Measurements from ENCODE around the gene TGIF2. TPM values are rescaled to one million over a fixed set of nuclear protein-coding genes. Genes with fewer than 3 reads are reported as not detected.
A peak's percentile ranks its signal among the peaks of the same experiment; 100 is the strongest.

TGIF2 gene
- total and polyA plus RNA-seq, 9 of the 15 experiments (the other 6 are each of a cell fraction or from before 2014, with no cell fraction given): 6.8 to 27.8 (median 15.7) TPM

- H3K36me3 ChIP-seq (ENCODE audit: control insufficient read depth, insufficient read depth, low read length): no peaks in the 10 kb centered on the region
- H3K4me2 ChIP-seq (ENCODE audit: insufficient read depth, low read length): no peak overlapping the region
- BruUV-seq (replicated peaks): no TSS peak
- no peaks in the 10 kb centered on the region for H3K9me3 ChIP-seq (replicated peaks; ENCODE audit: control insufficient read depth, insufficient read depth, low read depth, low read length)
- TF ChIP-seq POLR2B (IDR thresholded peaks at IDR 0.05; ENCODE audit: low read depth, partially characterized antibody) (no peak), ZNF707 (CRISPR knock-in tag; conservative IDR thresholded peaks at IDR 0.05) (no peak), BRCA1 (IDR thresholded peaks at IDR 0.05) (no peak), BRCA1 (CRISPR knock-in tag; IDR thresholded peaks at IDR 0.05) (no peak), HDAC1 (IDR thresholded peaks at IDR 0.05) (no peak), NR3C1 (CRISPR knock-in tag; IDR thresholded peaks at IDR 0.05) (no peak), MIER1 (IDR thresholded peaks at IDR 0.05; ENCODE audit: low read depth) (no peak), KAT7 (CRISPR knock-in tag; IDR thresholded peaks at IDR 0.05; ENCODE audit: borderline replicate concordance) (no peak)
- H3K27me3 ChIP-seq (ENCODE audit: control insufficient read depth in 2 of 2, insufficient read depth in 2 of 2, low read length in 2 of 2): no peaks in the 10 kb centered on the region; a peak in 1 of 5 replicates
- no peak for ATAC-seq
- H2AFZ ChIP-seq (ENCODE audit: low read depth, low read length): no peak overlapping the region
- H4K20me1 ChIP-seq (replicated peaks; ENCODE audit: control insufficient read depth, insufficient read depth, low read length): no peaks in the 10 kb centered on the region
- no peak overlapping the region for H3K4me3 ChIP-seq
- intact Hi-C loops (cut with micrococcal nuclease): no loop called here
- no peak for FAIRE-seq
- POLR2A ChIA-PET: interaction anchor here (0.6 to 1.3 kb wide), 4 partner anchors 9 to 863 kb away, joined by 3 to 6 read pairs (median 4); partner anchors contain the start of gene AAR2
- H3K79me2 ChIP-seq (ENCODE audit: control insufficient read depth, insufficient read depth, low read length): no peaks in the 10 kb centered on the region
- CTCF ChIA-PET (ENCODE audit: low intra/inter-chr PET ratio): no interaction called here
- H3K27ac ChIP-seq (ENCODE audit: extremely low read depth, low read depth, low read length): no peak overlapping the region
- peak overlapping the region in 1 of 2 experiments; percentile 28; a peak in 2 of 4 replicates for H3K9ac ChIP-seq (ENCODE audit: insufficient read depth in 1 of 2, low read depth in 2 of 2, low read length in 2 of 2)
- DNase-seq (ENCODE audit: extremely low read depth in 1 of 4, low spot score in 3 of 4): no peak
- in situ Hi-C loops (cut with MboI): no loop called here
- H3K4me1 ChIP-seq (replicated peaks in 1 of 2; ENCODE audit: control insufficient read depth in 2 of 2, insufficient read depth in 2 of 2, low read length in 2 of 2): peaks cover 0 to 3% of the 10 kb centered on the region in 2 experiments; a peak in 1 of 5 replicates
- H3K9me1 ChIP-seq (ENCODE audit: control insufficient read depth, insufficient read depth, low read length): no peaks in the 10 kb centered on the region
- WGBS (ENCODE audit: insufficient coverage, low coverage, missing lambda C conversion rate): 16% methylated on average over 8 of the region's 9 CpGs
Observed at GRCh38 chr20:36633285-36633772, 59.9 kb downstream of the TGIF2 start.

Data from K562 (cell line).